K562 (cell line): ENCODE data around the gene XYLB. TPM values are rescaled to one million over a fixed set of nuclear protein-coding genes. Genes with fewer than 3 reads are reported as not detected.

Experiments used
- ELF4 ChIP-seq: fragments of 450-650 bp; formaldehyde crosslinking; IDR thresholded peaks from 2 replicates; pipeline ENCODE4 v1.4.0; 2022; ENCODE audit warnings: missing genetic modification characterization
- FOXM1 ChIP-seq, 2 experiments: fragments of 450-650 bp in 1 of 2; sonication (generic) in 1 of 2; formaldehyde crosslinking in 1 of 2; IDR thresholded peaks; 2 replicates each; pipeline versions ENCODE4 v1.6.1 to v1.9.0; 2017 to 2022; ENCODE audit warnings: low read depth in 2 of 2, mild to moderate bottlenecking in 2 of 2, missing genetic modification reagents in 1 of 2, moderate library complexity in 1 of 2
- KLF16 ChIP-seq: IDR thresholded peaks from 2 replicates; pipeline ENCODE4 v1.6.1; 2016; ENCODE audit warnings: antibody characterized with exemption
- NELFE ChIP-seq: IDR thresholded peaks from 2 replicates; pipeline ENCODE4 v1.6.1; 2011; ENCODE audit warnings: mild to moderate bottlenecking; ENCODE audit not compliant: insufficient read depth, insufficient read length
- NFE2 ChIP-seq: IDR thresholded peaks from 2 replicates; pipeline ENCODE4 v1.6.1; 2014; ENCODE audit warnings: antibody characterized with exemption, low read depth
- NFRKB ChIP-seq: fragments of 450-650 bp; IDR thresholded peaks from 2 replicates; pipeline ENCODE4 v1.6.1; 2016; ENCODE audit warnings: low read depth
- ZBTB33 ChIP-seq: sonication (generic); formaldehyde crosslinking; IDR thresholded peaks from 2 replicates; pipeline ENCODE4 v1.8.1; 2023; ENCODE audit warnings: mild to moderate bottlenecking, missing genetic modification reagents
- ZNF140 ChIP-seq: fragments of 250-450 bp; sonication (Bioruptor Pico); IDR thresholded peaks from 2 replicates; pipeline ENCODE4 v1.8.0; 2021; ENCODE audit warnings: moderate library complexity, mild to moderate bottlenecking, inconsistent platforms
- ZNF668 ChIP-seq: fragments of 250-450 bp; sonication (Bioruptor Pico); IDR thresholded peaks from 2 replicates; pipeline ENCODE4 v1.8.0; 2022; ENCODE audit warnings: mild to moderate bottlenecking, inconsistent platforms
- ZNF77 ChIP-seq: fragments of 250-450 bp; sonication (Bioruptor Pico); IDR thresholded peaks from 2 replicates; pipeline ENCODE4 v1.5.0; 2020
- ZZZ3 ChIP-seq: fragments of 450-650 bp; IDR thresholded peaks from 2 replicates; pipeline ENCODE4 v1.6.1; 2016; ENCODE audit warnings: antibody characterized with exemption, mild to moderate bottlenecking, moderate library complexity
- polyA plus RNA-seq, 8 experiments: library from polyadenylated mRNA; depleted of rRNA in 4 of 8; stranded (reverse) in 5 of 8; unstranded in 3 of 8; fragments of >200 nt; fragmentation: Nextera tagmentation in 2 of 8; fragmentation: Illumina TruSeq in 1 of 8; extraction: Ambion mirVana in 2 of 8; extraction: Trizol in 1 of 8; gene quantifications; 2 replicates each; pipeline versions ENCODE4 v1.2.1 to v1.2.3, GENCODE V29; 2011 to 2014; ENCODE audit warnings: inconsistent platforms in 1 of 8, missing spikeins in 1 of 8
- total RNA-seq, 7 experiments: library from RNA; depleted of rRNA in 6 of 7; stranded (reverse); fragments of >200 nt in 6 of 7; fragmentation: Illumina TruSeq in 2 of 7; extraction: Trizol in 2 of 7; gene quantifications; 2 replicates each; pipeline versions ENCODE4 v1.2.1 to v1.2.3, GENCODE V29; 2011 to 2021; ENCODE audit warnings: low replicate concordance in 1 of 7
- TF ChIP-seq, protein P1 (sequence below): fragments of 200-800 bp; sonication (Bioruptor generic); IDR thresholded peaks from 2 replicates; pipeline ENCODE4 v1.6.1; 2017; ENCODE audit warnings: missing genetic modification characterization, missing compliant biosample characterization
- TF ChIP-seq, protein P2 (sequence below), 2 experiments: fragments of 250-450 bp in 1 of 2; fragments of 450-650 bp in 1 of 2; sonication (Bioruptor Pico) in 1 of 2; IDR thresholded peaks; 2 replicates each; pipeline versions ENCODE4 v1.6.1 to v1.8.0; 2016 to 2021; ENCODE audit warnings: mild to moderate bottlenecking in 2 of 2, moderate library complexity in 2 of 2, missing compliant biosample characterization in 1 of 2, missing genetic modification characterization in 1 of 2
- TF ChIP-seq, protein P3 (sequence below), 2 experiments: fragments of 450-650 bp; formaldehyde crosslinking in 1 of 2; IDR thresholded peaks; 2 replicates each; pipeline versions ENCODE4 v1.4.0 to v1.6.1; 2014 to 2020; ENCODE audit warnings: mild to moderate bottlenecking in 2 of 2, borderline replicate concordance in 1 of 2, low read depth in 1 of 2

Gene XYLB
- total and polyA plus RNA-seq, 9 of the 15 experiments (the other 6 are each of a cell fraction or from before 2014, with no cell fraction given) = 4.0 to 20.2 (median 13.2) TPM

DNA sequence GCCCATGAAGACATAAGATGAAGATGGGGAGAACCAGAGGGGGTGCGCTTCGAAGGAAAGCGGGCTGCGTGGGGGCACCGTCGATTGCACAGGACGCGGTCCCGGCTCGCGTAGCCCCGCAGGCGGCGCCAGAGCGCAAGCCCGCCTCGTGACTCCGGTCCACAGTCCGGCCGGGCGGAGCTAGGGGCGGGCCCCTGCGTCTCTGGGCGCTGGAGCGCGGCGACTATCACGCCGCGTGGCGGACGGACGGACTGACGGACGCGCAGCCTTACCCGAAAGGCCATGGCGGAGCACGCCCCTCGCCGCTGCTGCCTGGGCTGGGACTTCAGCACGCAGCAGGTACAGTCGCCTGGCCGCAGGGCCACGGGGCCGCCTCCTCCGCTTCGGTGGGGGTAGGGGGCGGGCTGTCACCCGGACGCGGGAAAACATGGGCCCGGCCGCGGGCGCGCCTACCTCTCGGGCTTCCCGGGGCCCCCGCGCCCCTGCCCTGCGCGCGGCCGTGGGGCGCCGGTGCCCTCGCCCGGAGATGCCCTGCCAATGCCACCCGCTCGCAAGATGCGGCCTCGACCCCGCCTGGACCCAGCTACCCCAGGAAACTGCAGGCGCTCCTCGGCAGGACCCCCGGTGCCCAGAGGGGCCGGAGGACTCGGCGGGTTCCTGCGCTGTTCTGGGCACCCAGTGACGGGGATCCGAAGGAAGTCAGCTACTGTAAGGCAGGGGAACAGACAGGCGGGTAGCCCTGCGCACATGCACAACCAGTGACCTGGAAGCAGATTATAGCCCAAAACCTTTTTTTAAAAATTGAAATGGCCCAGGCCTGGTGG is at the start of gene XYLB (continued):
- TF ChIP-seq KLF16 = peak; percentile 39; the same call in 1 of the 2 replicates
- TF ChIP-seq NELFE = no peak
- TF ChIP-seq ZNF140 = no peak
- TF ChIP-seq ZBTB33 (CRISPR knock-in tag) = peak; percentile 76
- TF ChIP-seq, protein P1, sequence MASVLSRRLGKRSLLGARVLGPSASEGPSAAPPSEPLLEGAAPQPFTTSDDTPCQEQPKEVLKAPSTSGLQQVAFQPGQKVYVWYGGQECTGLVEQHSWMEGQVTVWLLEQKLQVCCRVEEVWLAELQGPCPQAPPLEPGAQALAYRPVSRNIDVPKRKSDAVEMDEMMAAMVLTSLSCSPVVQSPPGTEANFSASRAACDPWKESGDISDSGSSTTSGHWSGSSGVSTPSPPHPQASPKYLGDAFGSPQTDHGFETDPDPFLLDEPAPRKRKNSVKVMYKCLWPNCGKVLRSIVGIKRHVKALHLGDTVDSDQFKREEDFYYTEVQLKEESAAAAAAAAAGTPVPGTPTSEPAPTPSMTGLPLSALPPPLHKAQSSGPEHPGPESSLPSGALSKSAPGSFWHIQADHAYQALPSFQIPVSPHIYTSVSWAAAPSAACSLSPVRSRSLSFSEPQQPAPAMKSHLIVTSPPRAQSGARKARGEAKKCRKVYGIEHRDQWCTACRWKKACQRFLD (CRISPR knock-in tag) = peak; percentile 69
- no peak for TF ChIP-seq ZZZ3
- no peak for TF ChIP-seq NFRKB
- TF ChIP-seq, protein P2, sequence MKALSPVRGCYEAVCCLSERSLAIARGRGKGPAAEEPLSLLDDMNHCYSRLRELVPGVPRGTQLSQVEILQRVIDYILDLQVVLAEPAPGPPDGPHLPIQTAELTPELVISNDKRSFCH (CRISPR knock-in tag; IDR thresholded peaks at IDR 0.05) = no peak
- TF ChIP-seq, protein P2 (tag; IDR thresholded peaks at IDR 0.05) = peak; percentile 83; the same call in 1 of the 2 replicates
- TF ChIP-seq ZNF668 = no peak
- no peak for TF ChIP-seq FOXM1 (IDR thresholded peaks at IDR 0.05; ENCODE audit: low read depth)
- TF ChIP-seq FOXM1 (CRISPR knock-in tag; IDR thresholded peaks at IDR 0.05; ENCODE audit: low read depth) = peak; percentile 93
- TF ChIP-seq NFE2 = 0 out of 2 replicates have a peak, but pooled peaks have one; percentile 16
- no peak for TF ChIP-seq ELF4 (CRISPR knock-in tag)
- TF ChIP-seq, protein P3, sequence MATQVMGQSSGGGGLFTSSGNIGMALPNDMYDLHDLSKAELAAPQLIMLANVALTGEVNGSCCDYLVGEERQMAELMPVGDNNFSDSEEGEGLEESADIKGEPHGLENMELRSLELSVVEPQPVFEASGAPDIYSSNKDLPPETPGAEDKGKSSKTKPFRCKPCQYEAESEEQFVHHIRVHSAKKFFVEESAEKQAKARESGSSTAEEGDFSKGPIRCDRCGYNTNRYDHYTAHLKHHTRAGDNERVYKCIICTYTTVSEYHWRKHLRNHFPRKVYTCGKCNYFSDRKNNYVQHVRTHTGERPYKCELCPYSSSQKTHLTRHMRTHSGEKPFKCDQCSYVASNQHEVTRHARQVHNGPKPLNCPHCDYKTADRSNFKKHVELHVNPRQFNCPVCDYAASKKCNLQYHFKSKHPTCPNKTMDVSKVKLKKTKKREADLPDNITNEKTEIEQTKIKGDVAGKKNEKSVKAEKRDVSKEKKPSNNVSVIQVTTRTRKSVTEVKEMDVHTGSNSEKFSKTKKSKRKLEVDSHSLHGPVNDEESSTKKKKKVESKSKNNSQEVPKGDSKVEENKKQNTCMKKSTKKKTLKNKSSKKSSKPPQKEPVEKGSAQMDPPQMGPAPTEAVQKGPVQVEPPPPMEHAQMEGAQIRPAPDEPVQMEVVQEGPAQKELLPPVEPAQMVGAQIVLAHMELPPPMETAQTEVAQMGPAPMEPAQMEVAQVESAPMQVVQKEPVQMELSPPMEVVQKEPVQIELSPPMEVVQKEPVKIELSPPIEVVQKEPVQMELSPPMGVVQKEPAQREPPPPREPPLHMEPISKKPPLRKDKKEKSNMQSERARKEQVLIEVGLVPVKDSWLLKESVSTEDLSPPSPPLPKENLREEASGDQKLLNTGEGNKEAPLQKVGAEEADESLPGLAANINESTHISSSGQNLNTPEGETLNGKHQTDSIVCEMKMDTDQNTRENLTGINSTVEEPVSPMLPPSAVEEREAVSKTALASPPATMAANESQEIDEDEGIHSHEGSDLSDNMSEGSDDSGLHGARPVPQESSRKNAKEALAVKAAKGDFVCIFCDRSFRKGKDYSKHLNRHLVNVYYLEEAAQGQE (IDR thresholded peaks at IDR 0.05; ENCODE audit: borderline replicate concordance) = peak; percentile 88
- TF ChIP-seq, protein P3 (CRISPR knock-in tag; IDR thresholded peaks at IDR 0.05; ENCODE audit: low read depth) = 0 out of 2 replicates have a peak, but pooled peaks have one; percentile 22
- no peak for TF ChIP-seq ZNF77 (CRISPR knock-in tag)
